A549 (cell line): Measurements from ENCODE around the gene PIK3R2.

Source experiments
- CTCF ChIP-seq: fragments of >200 bp; sonication (Bioruptor Twin); formaldehyde crosslinking; IDR thresholded peaks from 3 replicates; pipeline ENCODE4 v1.5.1; 2016
- ELK1 ChIP-seq: fragments of 150-350 bp; IDR thresholded peaks from 2 replicates; pipeline ENCODE4 v1.6.1; 2014; ENCODE audit warnings: low read depth, mild to moderate bottlenecking, low read length
- ESRRA ChIP-seq: fragments of 150-350 bp; IDR thresholded peaks from 2 replicates; pipeline ENCODE4 v1.6.1; 2014; ENCODE audit warnings: mild to moderate bottlenecking, low read length, borderline replicate concordance
- HMGXB4 ChIP-seq: fragments of 250-450 bp; sonication (Bioruptor Pico); IDR thresholded peaks from 2 replicates; pipeline ENCODE4 v1.5.0; 2021; ENCODE audit warnings: mild to moderate bottlenecking, moderate library complexity, borderline replicate concordance
- JUN ChIP-seq, 2 experiments: fragments of >200 bp; sonication (Bioruptor Twin); formaldehyde crosslinking; IDR thresholded peaks; 2 replicates in 1 of 2; 3 replicates in 1 of 2; pipeline ENCODE4 v1.6.1; 2016 to 2017
- MAFK ChIP-seq: fragments of 450-650 bp; IDR thresholded peaks from 2 replicates; pipeline ENCODE4 v1.6.1; 2014; ENCODE audit not compliant: partially characterized antibody
- MYC ChIP-seq: IDR thresholded peaks from 2 replicates; pipeline ENCODE4 v1.6.1; 2012; ENCODE audit warnings: mild to moderate bottlenecking, inconsistent platforms, low read length, improper control_type of control experiment, borderline replicate concordance
- NR3C1 ChIP-seq: fragments of >200 bp; sonication (Bioruptor Twin); formaldehyde crosslinking; IDR thresholded peaks from 3 replicates; pipeline ENCODE4 v1.6.1; 2017
- POLR2A ChIP-seq: IDR thresholded peaks from 2 replicates; pipeline ENCODE4 v1.6.1; 2012; ENCODE audit warnings: mild to moderate bottlenecking, low read length
- RAD21 ChIP-seq, 2 experiments: fragments of >200 bp in 1 of 2; sonication (Bioruptor Twin) in 1 of 2; formaldehyde crosslinking in 1 of 2; IDR thresholded peaks in 1 of 2; conservative IDR thresholded peaks in 1 of 2; 2 replicates in 1 of 2; 3 replicates in 1 of 2; pipeline ENCODE4 v1.6.1; 2012 to 2018; ENCODE audit warnings: inconsistent platforms in 1 of 2
- TF ChIP-seq, protein P1 (sequence below): IDR thresholded peaks from 2 replicates; pipeline ENCODE4 v1.6.1; 2012
- TF ChIP-seq, protein P2 (sequence below): fragments of 450-650 bp; IDR thresholded peaks from 2 replicates; pipeline ENCODE4 v1.6.1; 2014; ENCODE audit warnings: antibody characterized with exemption

DNA sequence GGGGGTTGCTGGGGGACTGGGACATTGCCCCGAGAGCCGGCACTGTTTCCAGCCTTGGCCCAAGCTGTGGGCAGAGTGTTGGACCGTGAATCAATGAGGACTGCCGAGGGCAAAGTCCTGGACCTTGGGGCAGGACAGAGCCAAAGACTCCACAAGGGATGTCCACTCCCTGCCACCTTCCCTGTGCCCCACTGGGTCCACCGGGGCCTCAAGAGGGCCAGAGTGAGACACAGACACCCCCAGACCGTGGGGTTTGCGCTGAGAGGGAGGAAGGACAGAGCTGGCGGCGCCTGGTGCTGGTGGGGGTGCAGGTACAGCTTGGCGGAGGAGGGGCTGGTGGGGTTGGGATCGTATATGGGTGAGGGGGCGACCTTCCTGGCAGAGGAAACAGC, 43.6 kb upstream of the PIK3R2 start:
- no peak for TF ChIP-seq HMGXB4 (CRISPR knock-in tag)
- TF ChIP-seq CTCF, result no peak
- no peak for TF ChIP-seq NR3C1
- no peak for TF ChIP-seq MYC
- TF ChIP-seq JUN (IDR thresholded peaks at IDR 0.05), result no peak
- no peak for TF ChIP-seq POLR2A
- TF ChIP-seq ELK1, result no peak
- no peak for TF ChIP-seq RAD21 (conservative IDR thresholded peaks at IDR 0.05 in 1 of 2, IDR thresholded peaks at IDR 0.05 in 1 of 2)
- TF ChIP-seq, protein P1, sequence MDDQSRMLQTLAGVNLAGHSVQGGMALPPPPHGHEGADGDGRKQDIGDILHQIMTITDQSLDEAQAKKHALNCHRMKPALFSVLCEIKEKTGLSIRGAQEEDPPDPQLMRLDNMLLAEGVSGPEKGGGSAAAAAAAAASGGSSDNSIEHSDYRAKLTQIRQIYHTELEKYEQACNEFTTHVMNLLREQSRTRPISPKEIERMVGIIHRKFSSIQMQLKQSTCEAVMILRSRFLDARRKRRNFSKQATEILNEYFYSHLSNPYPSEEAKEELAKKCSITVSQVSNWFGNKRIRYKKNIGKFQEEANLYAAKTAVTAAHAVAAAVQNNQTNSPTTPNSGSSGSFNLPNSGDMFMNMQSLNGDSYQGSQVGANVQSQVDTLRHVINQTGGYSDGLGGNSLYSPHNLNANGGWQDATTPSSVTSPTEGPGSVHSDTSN, result no peak
- no peak for TF ChIP-seq MAFK
- TF ChIP-seq, protein P2, sequence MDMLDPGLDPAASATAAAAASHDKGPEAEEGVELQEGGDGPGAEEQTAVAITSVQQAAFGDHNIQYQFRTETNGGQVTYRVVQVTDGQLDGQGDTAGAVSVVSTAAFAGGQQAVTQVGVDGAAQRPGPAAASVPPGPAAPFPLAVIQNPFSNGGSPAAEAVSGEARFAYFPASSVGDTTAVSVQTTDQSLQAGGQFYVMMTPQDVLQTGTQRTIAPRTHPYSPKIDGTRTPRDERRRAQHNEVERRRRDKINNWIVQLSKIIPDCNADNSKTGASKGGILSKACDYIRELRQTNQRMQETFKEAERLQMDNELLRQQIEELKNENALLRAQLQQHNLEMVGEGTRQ, result no peak
- TF ChIP-seq ESRRA, result no peak
